Immature natural killer cell (primary cell): Measurements from ENCODE around the gene GLYAT. TPM values are rescaled to one million over a fixed set of nuclear protein-coding genes. Genes with fewer than 3 reads are reported as not detected.

Experiments used
- DNase-seq, 3 donors: peaks; one replicate each; pipeline ENCODE4 v3.0.0; 2022; ENCODE audit warnings: mixed read lengths in 1 of 3
- H3K27ac Mint-ChIP-seq, 6 donors: one replicate each; pipeline ENCODE4 v1.8.0; 2020; ENCODE audit warnings: mixed read lengths in 6 of 6, mild to moderate bottlenecking in 5 of 6, inconsistent platforms in 4 of 6, moderate library complexity in 3 of 6
- H3K27me3 Mint-ChIP-seq, 3 donors: one replicate each; pipeline ENCODE4 v1.8.0; 2020 to 2021; ENCODE audit warnings: low read depth in 3 of 3, mild to moderate bottlenecking in 3 of 3, mixed read lengths in 3 of 3, moderate library complexity in 3 of 3, inconsistent platforms in 1 of 3
- H3K36me3 Mint-ChIP-seq, 3 donors: one replicate each; pipeline ENCODE4 v1.8.0; 2020; ENCODE audit warnings: mixed read lengths in 3 of 3, inconsistent platforms in 2 of 3, mild to moderate bottlenecking in 2 of 3
- H3K4me1 Mint-ChIP-seq, 2 donors: one replicate each; pipeline ENCODE4 v1.8.0; 2020; ENCODE audit warnings: inconsistent platforms in 2 of 2, mild to moderate bottlenecking in 2 of 2, mixed read lengths in 2 of 2, moderate library complexity in 1 of 2
- H3K4me3 Mint-ChIP-seq, 5 donors: one replicate each; pipeline ENCODE4 v1.8.0; 2020; ENCODE audit warnings: mild to moderate bottlenecking in 5 of 5, mixed read lengths in 5 of 5, inconsistent platforms in 3 of 5, moderate library complexity in 3 of 5
- H3K9me3 Mint-ChIP-seq, 6 donors: one replicate each; pipeline ENCODE4 v1.8.0; 2020; ENCODE audit warnings: mild to moderate bottlenecking in 6 of 6, mixed read lengths in 6 of 6, inconsistent platforms in 4 of 6, moderate library complexity in 3 of 6
- polyA plus RNA-seq, 3 donors: library from polyadenylated mRNA; unstranded; fragments of 300-500 nt; fragmentation: Illumina TruSeq; gene quantifications; one replicate each; pipeline ENCODE4 v1.2.3, GENCODE V29; 2021

GLYAT gene
- not detected for polyA plus RNA-seq

GRCh38 chr11:58731819-58732218 lies at the start of gene GLYAT:
GLYAT (minus strand) TSS chr11:58731943; CDS start chr11:58724496, 7,447 bp downstream.
- H3K27ac Mint-ChIP-seq: no peak within 1 kb of the TSS
- no peak for DNase-seq
- H3K36me3 Mint-ChIP-seq: no peaks in the 10 kb centered on the region
- H3K4me1 Mint-ChIP-seq: peaks cover 2 to 6% of the 10 kb centered on the region in 2 donors
- peaks cover 0 to 3% (median 2%) of the 10 kb centered on the region in 3 donors for H3K27me3 Mint-ChIP-seq
- H3K4me3 Mint-ChIP-seq: no peak within 1 kb of the TSS
- peaks cover 0 to 2% (median 0%) of the 10 kb centered on the region in 6 donors for H3K9me3 Mint-ChIP-seq

GRCh38 chr11:58781345-58781744 lies 49.6 kb upstream of the GLYAT start:
- Mint-ChIP-seq H3K27ac (no peak overlapping the region), H3K4me3 (no peak overlapping the region), H3K36me3 (no peaks in the 10 kb centered on the region), H3K9me3 (no peaks in the 10 kb centered on the region), H3K4me1 (no peaks in the 10 kb centered on the region), H3K27me3 (peaks cover 0 to 6% (median 0%) of the 10 kb centered on the region in 3 donors)
- no peak for DNase-seq

- no peak overlapping the region for H3K4me3 Mint-ChIP-seq
- no peak overlapping the region for H3K27ac Mint-ChIP-seq
- H3K36me3 Mint-ChIP-seq: no peaks in the 10 kb centered on the region
- H3K27me3 Mint-ChIP-seq: peaks cover 0 to 6% (median 0%) of the 10 kb centered on the region in 3 donors
- DNase-seq: no peak
- H3K9me3 Mint-ChIP-seq: no peaks in the 10 kb centered on the region
- no peaks in the 10 kb centered on the region for H3K4me1 Mint-ChIP-seq
Measured at GRCh38 chr11:58780578-58780977, 48.8 kb upstream of the GLYAT start.

GRCh38 chr11:58776891-58777710 lies 45.4 kb upstream of the GLYAT start:
- Mint-ChIP-seq H3K27ac (no peak overlapping the region), H3K4me1 (no peaks in the 10 kb centered on the region), H3K36me3 (no peaks in the 10 kb centered on the region)

GRCh38 chr11:58775066-58775708 lies 43.4 kb upstream of the GLYAT start:
- DNase-seq: no peak
- no peak overlapping the region for H3K27ac Mint-ChIP-seq
- H3K4me3 Mint-ChIP-seq: no peak overlapping the region
- no peaks in the 10 kb centered on the region for H3K4me1 Mint-ChIP-seq
- peaks cover 0 to 5% (median 0%) of the 10 kb centered on the region in 6 donors for H3K9me3 Mint-ChIP-seq
- no peaks in the 10 kb centered on the region for H3K36me3 Mint-ChIP-seq
- peaks cover 0 to 10% (median 2%) of the 10 kb centered on the region in 3 donors for H3K27me3 Mint-ChIP-seq

More at GRCh38 chr11:58776891-58777710, 45.4 kb upstream of the GLYAT start:
- peaks cover 0 to 8% (median 2%) of the 10 kb centered on the region in 3 donors for H3K27me3 Mint-ChIP-seq
- no peak overlapping the region for H3K4me3 Mint-ChIP-seq
- DNase-seq: no peak
- peaks cover 0 to 5% (median 0%) of the 10 kb centered on the region in 6 donors for H3K9me3 Mint-ChIP-seq

- Mint-ChIP-seq H3K27ac (no peak overlapping the region), H3K27me3 (peaks cover 0 to 10% (median 2%) of the 10 kb centered on the region in 3 donors), H3K4me1 (no peaks in the 10 kb centered on the region), H3K4me3 (no peak overlapping the region), H3K9me3 (peaks cover 0 to 5% (median 0%) of the 10 kb centered on the region in 6 donors), H3K36me3 (no peaks in the 10 kb centered on the region)
- DNase-seq: no peak
Measured at GRCh38 chr11:58774164-58774593, 42.4 kb upstream of the GLYAT start.

GRCh38 chr11:58773337-58773736 lies 41.6 kb upstream of the GLYAT start:
- peaks cover 0 to 5% (median 0%) of the 10 kb centered on the region in 6 donors for H3K9me3 Mint-ChIP-seq
- no peak for DNase-seq
- H3K4me1 Mint-ChIP-seq: no peaks in the 10 kb centered on the region

GRCh38 chr11:58772329-58773285 lies 40.9 kb upstream of the GLYAT start:
- peaks cover 0 to 5% (median 0%) of the 10 kb centered on the region in 6 donors for H3K9me3 Mint-ChIP-seq
- H3K4me1 Mint-ChIP-seq: no peaks in the 10 kb centered on the region
- DNase-seq: no peak
- H3K4me3 Mint-ChIP-seq: no peak overlapping the region
- H3K36me3 Mint-ChIP-seq: no peaks in the 10 kb centered on the region
- no peak overlapping the region for H3K27ac Mint-ChIP-seq
- H3K27me3 Mint-ChIP-seq: peaks cover 0 to 9% (median 2%) of the 10 kb centered on the region in 3 donors

More at GRCh38 chr11:58773337-58773736, 41.6 kb upstream of the GLYAT start:
- Mint-ChIP-seq H3K36me3 (no peaks in the 10 kb centered on the region), H3K27me3 (peaks cover 0 to 12% (median 2%) of the 10 kb centered on the region in 3 donors), H3K4me3 (no peak overlapping the region), H3K27ac (no peak overlapping the region)

GRCh38 chr11:58771458-58771855 lies 39.7 kb upstream of the GLYAT start:
- H3K27me3 Mint-ChIP-seq: peaks cover 0 to 9% (median 2%) of the 10 kb centered on the region in 3 donors
- H3K36me3 Mint-ChIP-seq: no peaks in the 10 kb centered on the region
- no peak for DNase-seq
- no peak overlapping the region for H3K27ac Mint-ChIP-seq
- H3K4me1 Mint-ChIP-seq: no peaks in the 10 kb centered on the region
- peaks cover 0 to 5% (median 0%) of the 10 kb centered on the region in 6 donors for H3K9me3 Mint-ChIP-seq
- no peak overlapping the region for H3K4me3 Mint-ChIP-seq

GRCh38 chr11:58770627-58771457 lies 39.1 kb upstream of the GLYAT start:
- Mint-ChIP-seq H3K27me3 (peaks cover 0 to 9% (median 2%) of the 10 kb centered on the region in 3 donors), H3K27ac (no peak overlapping the region), H3K9me3 (peaks cover 0 to 8% (median 0%) of the 10 kb centered on the region in 6 donors), H3K4me1 (no peaks in the 10 kb centered on the region), H3K36me3 (no peaks in the 10 kb centered on the region), H3K4me3 (peak overlapping the region in 1 of 5 donors; percentile 3)
- DNase-seq: no peak

GRCh38 chr11:58770166-58770565 lies 38.4 kb upstream of the GLYAT start:
- H3K36me3 Mint-ChIP-seq: no peaks in the 10 kb centered on the region
- peaks cover 0 to 8% (median 0%) of the 10 kb centered on the region in 6 donors for H3K9me3 Mint-ChIP-seq
- DNase-seq: no peak
- no peak overlapping the region for H3K27ac Mint-ChIP-seq
- peak overlapping the region in 1 of 5 donors; percentile 3 for H3K4me3 Mint-ChIP-seq
- H3K4me1 Mint-ChIP-seq: no peaks in the 10 kb centered on the region
- H3K27me3 Mint-ChIP-seq: peaks cover 0 to 9% (median 2%) of the 10 kb centered on the region in 3 donors

- Mint-ChIP-seq H3K27me3 (peaks cover 0 to 9% (median 2%) of the 10 kb centered on the region in 3 donors), H3K4me1 (no peaks in the 10 kb centered on the region), H3K9me3 (peaks cover 0 to 10% (median 0%) of the 10 kb centered on the region in 6 donors), H3K36me3 (no peaks in the 10 kb centered on the region), H3K4me3 (no peak overlapping the region), H3K27ac (no peak overlapping the region)
- DNase-seq: no peak
Measured at GRCh38 chr11:58769308-58769707, 37.6 kb upstream of the GLYAT start.
